HepG2 (cell line): ENCODE data around the gene LGALS9. TPM values are rescaled to one million over a fixed set of nuclear protein-coding genes. Genes with fewer than 3 reads are reported as not detected.

ENCODE experiments used
- ATAC-seq: fragments of 200-7000 bp; cut with Tn5 transposase; 3 replicates; pipeline ENCODE4 v1.9.1; 2020; ENCODE audit warnings: mild to moderate bottlenecking, moderate library complexity
- BruUV-seq: library from RNA; stranded (reverse); fragments of 400-500 nt; replicated peaks from 2 replicates; lab custom pipeline; 2021; lab: Mats Ljungman, UMichigan
- CTCF ChIA-PET: fragments of 300-600 bp; formaldehyde crosslinking; extraction: SDS; loops from one replicate; lab custom pipeline; 2021; ENCODE audit warnings: low total read pairs, inconsistent platforms, low intra/inter-chr PET ratio; lab: Yijun Ruan, JAX
- POLR2A ChIA-PET: fragments of 350-600 bp; sonication (Branson Sonifier 250); formaldehyde crosslinking; loops from one replicate; lab custom pipeline; 2020; ENCODE audit warnings: antibody characterized with exemption, inconsistent platforms; lab: Yijun Ruan, JAX
- DNase-seq: peaks from one replicate; pipeline ENCODE4 v3.0.0-alpha.2; 2015; ENCODE audit warnings: low spot score
- FAIRE-seq: peaks from 3 replicates; lab custom pipeline; 2011; peaks lifted over from hg19 to GRCh38; lab: Jason Lieb, UNC
- H2AFZ ChIP-seq: one replicate; pipeline ENCODE4 v1.6.1; 2011; ENCODE audit warnings: low read length, inconsistent platforms
- H3K27ac ChIP-seq: fragments of 300-600 bp; 3 replicates; pipeline ENCODE4 v1.8.0; 2011; ENCODE audit warnings: mixed run types, mild to moderate bottlenecking, mixed read lengths, low read length, inconsistent platforms; ENCODE audit not compliant: insufficient read depth; ENCODE audit errors: extremely low read length
- H3K27me3 ChIP-seq, 2 experiments: fragments of 200-600 bp in 1 of 2; 2 replicates in 1 of 2; 3 replicates in 1 of 2; pipeline versions ENCODE4 v1.6.0 to v1.8.0; 2011; ENCODE audit warnings: low read length in 2 of 2, mild to moderate bottlenecking in 2 of 2, moderate library complexity in 2 of 2, inconsistent platforms in 1 of 2; ENCODE audit not compliant: insufficient read depth in 2 of 2, control insufficient read depth in 1 of 2
- H3K36me3 ChIP-seq, 2 experiments: fragments of 200-600 bp in 1 of 2; replicated peaks in 1 of 2; 2 replicates in 1 of 2; 3 replicates in 1 of 2; pipeline versions ENCODE4 v1.5.1 to v1.8.0; 2011; ENCODE audit warnings: low read length in 2 of 2, inconsistent platforms in 1 of 2; ENCODE audit not compliant: insufficient read depth in 2 of 2, control insufficient read depth in 1 of 2
- H3K4me1 ChIP-seq: 2 replicates; pipeline ENCODE4 v1.5.1; 2012; ENCODE audit warnings: low read length, inconsistent platforms; ENCODE audit not compliant: insufficient read depth
- H3K4me2 ChIP-seq: 2 replicates; pipeline ENCODE4 v1.6.0; 2011; ENCODE audit warnings: low read depth, low read length, inconsistent platforms
- H3K4me3 ChIP-seq, 3 experiments: fragments of 200-600 bp in 1 of 3; sonication (generic), shearing (Covaris generic) in 1 of 3; replicated peaks in 1 of 3; 2 replicates each; pipeline ENCODE4 v1.5.1; 2011 to 2016; ENCODE audit warnings: low read length in 3 of 3, inconsistent platforms in 2 of 3, low read depth in 2 of 3, mild to moderate bottlenecking in 2 of 3, control low read depth in 1 of 3, mixed read lengths in 1 of 3; ENCODE audit not compliant: insufficient read depth in 1 of 3
- H3K79me2 ChIP-seq: one replicate; pipeline ENCODE4 v1.6.1; 2011; ENCODE audit warnings: low read length, inconsistent platforms; ENCODE audit not compliant: insufficient read depth
- H3K9ac ChIP-seq: 2 replicates; pipeline ENCODE4 v1.6.0; 2011; ENCODE audit warnings: mild to moderate bottlenecking, low read depth, low read length, inconsistent platforms; ENCODE audit not compliant: insufficient read depth
- H3K9me3 ChIP-seq: 2 replicates; pipeline ENCODE4 v1.5.1; 2012; ENCODE audit warnings: mild to moderate bottlenecking, low read length
- H4K20me1 ChIP-seq: 2 replicates; pipeline ENCODE4 v1.6.0; 2011; ENCODE audit warnings: inconsistent platforms, mild to moderate bottlenecking, low read length, moderate library complexity; ENCODE audit not compliant: insufficient read depth
- ARHGAP35 ChIP-seq: sonication (generic); formaldehyde crosslinking; IDR thresholded peaks from 2 replicates; pipeline ENCODE4 v1.9.0; 2022; ENCODE audit warnings: mild to moderate bottlenecking, inconsistent platforms, moderate library complexity, missing genetic modification reagents, borderline replicate concordance
- ARNTL ChIP-seq: sonication (generic); formaldehyde crosslinking; IDR thresholded peaks from 2 replicates; pipeline ENCODE4 v1.4.0; 2020; ENCODE audit warnings: mild to moderate bottlenecking, missing genetic modification reagents
- CERS6 ChIP-seq: sonication (generic); formaldehyde crosslinking; IDR thresholded peaks from 2 replicates; pipeline ENCODE4 v1.5.0; 2020; ENCODE audit warnings: missing genetic modification reagents
- ESRRA ChIP-seq: sonication (generic); formaldehyde crosslinking; IDR thresholded peaks from 2 replicates; pipeline ENCODE4 v1.5.1; 2020; ENCODE audit warnings: mild to moderate bottlenecking, low read depth, missing genetic modification reagents
- MBD4 ChIP-seq: IDR thresholded peaks from 2 replicates; pipeline ENCODE4 v1.6.1; 2012; ENCODE audit warnings: low read length, inconsistent platforms, borderline replicate concordance
- NR2F6 ChIP-seq, 2 experiments: IDR thresholded peaks; 2 replicates each; pipeline ENCODE4 v1.6.1; 2016; ENCODE audit warnings: antibody characterized with exemption in 1 of 2, mild to moderate bottlenecking in 1 of 2
- PLSCR1 ChIP-seq: sonication (generic); formaldehyde crosslinking; IDR thresholded peaks from 2 replicates; pipeline ENCODE4 v1.5.0; 2020; ENCODE audit warnings: missing genetic modification reagents, mild to moderate bottlenecking, borderline replicate concordance
- SRY ChIP-seq: sonication (generic); formaldehyde crosslinking; IDR thresholded peaks from 2 replicates; pipeline ENCODE4 v1.8.0; 2022; ENCODE audit warnings: mild to moderate bottlenecking, missing genetic modification reagents
- TCF7 ChIP-seq: sonication (generic); IDR thresholded peaks from 2 replicates; pipeline ENCODE4 v1.6.1; 2016; ENCODE audit warnings: antibody characterized with exemption, low read depth
- TFDP2 ChIP-seq: sonication (generic); formaldehyde crosslinking; IDR thresholded peaks from 2 replicates; pipeline ENCODE4 v1.4.0; 2020; ENCODE audit warnings: missing genetic modification reagents
- ZBTB49 ChIP-seq: sonication (generic); formaldehyde crosslinking; IDR thresholded peaks from 2 replicates; pipeline ENCODE4 v1.4.0; 2020; ENCODE audit warnings: missing genetic modification reagents, borderline replicate concordance
- ZNF24 ChIP-seq: fragments of 450-650 bp; IDR thresholded peaks from 2 replicates; pipeline ENCODE4 v1.6.1; 2017; ENCODE audit warnings: antibody characterized with exemption, mild to moderate bottlenecking
- ZNF317 ChIP-seq: sonication (generic); formaldehyde crosslinking; IDR thresholded peaks from 2 replicates; pipeline ENCODE4 v1.5.0; 2020; ENCODE audit warnings: mild to moderate bottlenecking, missing genetic modification reagents
- ZNF446 ChIP-seq: sonication (generic); formaldehyde crosslinking; IDR thresholded peaks from 2 replicates; pipeline ENCODE4 v1.5.0; 2020; ENCODE audit warnings: mild to moderate bottlenecking, missing genetic modification reagents
- ZSCAN12 ChIP-seq: sonication (generic); formaldehyde crosslinking; IDR thresholded peaks from 2 replicates; pipeline ENCODE4 v1.9.0; 2021; ENCODE audit warnings: mild to moderate bottlenecking, missing genetic modification reagents
- WGBS: methylation state at CpG from one replicate; pipeline ENCODE4 v1.1.6; 2017; ENCODE audit warnings: low lambda C conversion rate; 5-methylcytosine and 5-hydroxymethylcytosine counted together
- in situ Hi-C: cut with HindIII; loops from 2 replicates; pipeline ENCODE4 v1.10.0; 2017; ENCODE audit warnings: low pct_unique_long_range_greater_than_20kb; ENCODE audit not compliant: extremely low pct_ligation_motif_present
- intact Hi-C: fragments of 100-400 bp; cut with micrococcal nuclease; formaldehyde crosslinking; loops from one replicate; pipeline ENCODE4 v1.10.0; 2022; ENCODE audit not compliant: unreplicated experiment
- polyA plus RNA-seq, 8 experiments: library from polyadenylated mRNA; depleted of rRNA in 3 of 8; stranded (reverse) in 7 of 8; unstranded in 1 of 8; fragments of >200 nt; fragmentation: Illumina TruSeq in 4 of 8; extraction: Trizol in 4 of 8; gene quantifications; 2 replicates each; pipeline versions ENCODE4 v1.2.1 to v1.2.3, GENCODE V29; 2011 to 2016; ENCODE audit warnings: low read depth in 4 of 8, missing spikeins in 1 of 8, mixed read lengths in 1 of 8; ENCODE audit not compliant: insufficient read depth in 1 of 8
- total RNA-seq, 5 experiments: library from RNA; depleted of rRNA; stranded (reverse); fragments of >200 nt; fragmentation: Illumina TruSeq; extraction: Trizol; gene quantifications; 2 replicates each; pipeline ENCODE4 v1.2.3, GENCODE V29; 2016; ENCODE audit warnings: low read depth in 1 of 5

LGALS9 gene
- total and polyA plus RNA-seq, 2 of the 13 experiments (the other 11 are each of a cell fraction or from before 2014, with no cell fraction given), result 0.40 to 1.4 TPM

GRCh38 chr17:27620721-27621120, 10.3 kb upstream of the LGALS9 start:
- no peak overlapping the region for H3K9ac ChIP-seq
- no peaks in the 10 kb centered on the region for H3K27me3 ChIP-seq
- H3K79me2 ChIP-seq, result no peaks in the 10 kb centered on the region
- FAIRE-seq, result no peak
- CTCF ChIA-PET, result no interaction called here
- in situ Hi-C loops (no loop called here), intact Hi-C loops (no loop called here)
- H3K36me3 ChIP-seq, result peaks cover 30 to 72% of the 10 kb centered on the region in 2 experiments; a peak in 4 of 5 replicates
- DNase-seq, result no peak
- no peak overlapping the region for H3K4me2 ChIP-seq
- TF ChIP-seq ZSCAN12 (CRISPR knock-in tag) (no peak), ARNTL (no peak), MBD4 (no peak), SRY (no peak), ZNF24 (no peak), ESRRA (CRISPR knock-in tag) (no peak), ZBTB49 (CRISPR knock-in tag) (no peak), TCF7 (no peak), ZNF317 (CRISPR knock-in tag) (no peak), ZNF446 (CRISPR knock-in tag) (no peak), TFDP2 (no peak), PLSCR1 (CRISPR knock-in tag) (no peak), CERS6 (CRISPR knock-in tag) (no peak), ARHGAP35 (CRISPR knock-in tag) (no peak), NR2F6 (IDR thresholded peaks at IDR 0.05) (no peak), NR2F6 (CRISPR knock-in tag; IDR thresholded peaks at IDR 0.05) (no peak)
- BruUV-seq, result no TSS peak
- POLR2A ChIA-PET, result no interaction called here
- H3K4me3 ChIP-seq, result no peak overlapping the region
- ATAC-seq, result no peak
- no peak overlapping the region for H3K27ac ChIP-seq
- H2AFZ ChIP-seq, result no peak overlapping the region
- no peaks in the 10 kb centered on the region for H4K20me1 ChIP-seq
- no peaks in the 10 kb centered on the region for H3K4me1 ChIP-seq
- H3K9me3 ChIP-seq, result no peaks in the 10 kb centered on the region
- 98% methylated on average over 9 of the region's 9 CpGs for WGBS
